DND-41 (cell line): ENCODE results near the gene CERS6.

Experiments
- ATAC-seq: fragments of 200-7000 bp; cut with Tn5 transposase; 3 replicates; pipeline ENCODE4 v1.9.1; 2021; ENCODE audit warnings: low read depth; ENCODE audit not compliant: insufficient read depth
- DNase-seq: peaks from one replicate; pipeline ENCODE4 v3.0.0-alpha.2; 2020
- H2AFZ ChIP-seq: 2 replicates; pipeline ENCODE4 v1.6.0; 2012; ENCODE audit warnings: low read depth, low read length
- H3K27ac ChIP-seq: 2 replicates; pipeline ENCODE4 v1.5.1; 2012; ENCODE audit warnings: low read length, inconsistent platforms
- H3K27me3 ChIP-seq: fragments of 200-600 bp; sonication (generic); 2 replicates; pipeline ENCODE4 v1.6.0; 2012; ENCODE audit warnings: low read length, mild to moderate bottlenecking, inconsistent platforms; ENCODE audit not compliant: insufficient read depth, poor library complexity
- H3K36me3 ChIP-seq: 2 replicates; pipeline ENCODE4 v1.5.1; 2012; ENCODE audit warnings: low read length, inconsistent platforms; ENCODE audit not compliant: insufficient read depth
- H3K4me1 ChIP-seq: 2 replicates; pipeline ENCODE4 v1.5.1; 2012; ENCODE audit warnings: mild to moderate bottlenecking, low read length; ENCODE audit not compliant: insufficient read depth
- H3K4me2 ChIP-seq: 2 replicates; pipeline ENCODE4 v1.6.0; 2012; ENCODE audit warnings: mild to moderate bottlenecking, moderate library complexity, low read length, inconsistent platforms; ENCODE audit not compliant: insufficient read depth
- H3K4me3 ChIP-seq, 2 experiments: fragments of 200-600 bp in 1 of 2; shearing (Covaris generic) in 1 of 2; 2 replicates each; pipeline ENCODE4 v1.5.1; 2012 to 2016; ENCODE audit warnings: inconsistent platforms in 2 of 2, low read length in 2 of 2, mild to moderate bottlenecking in 2 of 2, low read depth in 1 of 2, moderate library complexity in 1 of 2
- H3K79me2 ChIP-seq: 2 replicates; pipeline ENCODE4 v1.6.0; 2012; ENCODE audit warnings: low read length, inconsistent platforms; ENCODE audit not compliant: insufficient read depth
- H3K9ac ChIP-seq: 2 replicates; pipeline ENCODE4 v1.6.0; 2012; ENCODE audit warnings: low read depth, mild to moderate bottlenecking, inconsistent platforms, low read length, moderate library complexity
- H3K9me3 ChIP-seq: 2 replicates; pipeline ENCODE4 v1.5.1; 2012; ENCODE audit warnings: low read length, moderate library complexity, mild to moderate bottlenecking, inconsistent platforms; ENCODE audit not compliant: insufficient read depth, severe bottlenecking
- H4K20me1 ChIP-seq: 2 replicates; pipeline ENCODE4 v1.6.0; 2012; ENCODE audit warnings: low read length; ENCODE audit not compliant: insufficient read depth
- EZH2 ChIP-seq: IDR thresholded peaks from 3 replicates; pipeline ENCODE4 v1.6.1; 2012; ENCODE audit warnings: borderline replicate concordance, low read depth, mild to moderate bottlenecking, moderate library complexity, low read length, inconsistent platforms; ENCODE audit not compliant: severe bottlenecking
- TF ChIP-seq, protein P1 (sequence below): IDR thresholded peaks from 2 replicates; pipeline ENCODE4 v1.5.1; 2012; ENCODE audit warnings: borderline replicate concordance, low read length, moderate library complexity, mild to moderate bottlenecking; ENCODE audit not compliant: poor library complexity, severe bottlenecking; ENCODE audit errors: extremely low read depth

The CERS6 gene

DNA sequence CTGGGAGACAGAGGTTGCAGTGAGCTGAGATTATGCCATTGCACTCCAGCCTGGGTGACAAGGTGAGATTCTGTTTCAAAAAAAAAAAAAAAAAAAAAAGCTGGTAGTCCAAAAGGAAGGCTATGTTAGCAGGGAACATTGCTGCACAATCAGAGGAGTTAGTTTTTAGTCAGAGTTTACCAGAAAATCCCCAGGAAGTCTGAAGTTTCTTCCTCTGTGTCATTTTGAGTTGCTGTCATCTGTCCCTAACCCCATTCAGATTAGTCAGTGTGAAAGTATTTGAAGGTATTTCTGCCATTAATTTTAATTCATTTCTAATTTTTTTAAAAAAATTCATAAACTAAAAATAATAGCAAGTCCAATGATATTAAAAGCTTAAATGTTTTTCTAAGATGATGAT, 33.5 kb upstream of the CERS6 start:
- no peak overlapping the region for H2AFZ ChIP-seq
- no peaks in the 10 kb centered on the region for H3K27me3 ChIP-seq
- H3K9me3 ChIP-seq: no peaks in the 10 kb centered on the region
- H3K79me2 ChIP-seq: no peaks in the 10 kb centered on the region
- no peak overlapping the region for H3K27ac ChIP-seq
- H4K20me1 ChIP-seq: no peaks in the 10 kb centered on the region
- H3K4me1 ChIP-seq: no peaks in the 10 kb centered on the region
- no peaks in the 10 kb centered on the region for H3K36me3 ChIP-seq
- TF ChIP-seq, protein P1, sequence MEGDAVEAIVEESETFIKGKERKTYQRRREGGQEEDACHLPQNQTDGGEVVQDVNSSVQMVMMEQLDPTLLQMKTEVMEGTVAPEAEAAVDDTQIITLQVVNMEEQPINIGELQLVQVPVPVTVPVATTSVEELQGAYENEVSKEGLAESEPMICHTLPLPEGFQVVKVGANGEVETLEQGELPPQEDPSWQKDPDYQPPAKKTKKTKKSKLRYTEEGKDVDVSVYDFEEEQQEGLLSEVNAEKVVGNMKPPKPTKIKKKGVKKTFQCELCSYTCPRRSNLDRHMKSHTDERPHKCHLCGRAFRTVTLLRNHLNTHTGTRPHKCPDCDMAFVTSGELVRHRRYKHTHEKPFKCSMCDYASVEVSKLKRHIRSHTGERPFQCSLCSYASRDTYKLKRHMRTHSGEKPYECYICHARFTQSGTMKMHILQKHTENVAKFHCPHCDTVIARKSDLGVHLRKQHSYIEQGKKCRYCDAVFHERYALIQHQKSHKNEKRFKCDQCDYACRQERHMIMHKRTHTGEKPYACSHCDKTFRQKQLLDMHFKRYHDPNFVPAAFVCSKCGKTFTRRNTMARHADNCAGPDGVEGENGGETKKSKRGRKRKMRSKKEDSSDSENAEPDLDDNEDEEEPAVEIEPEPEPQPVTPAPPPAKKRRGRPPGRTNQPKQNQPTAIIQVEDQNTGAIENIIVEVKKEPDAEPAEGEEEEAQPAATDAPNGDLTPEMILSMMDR: no peak
- no peak for TF ChIP-seq EZH2
- no peak overlapping the region for H3K4me3 ChIP-seq
- ATAC-seq (no peak), DNase-seq (no peak)
- no peak overlapping the region for H3K4me2 ChIP-seq
- no peak overlapping the region for H3K9ac ChIP-seq

DNA sequence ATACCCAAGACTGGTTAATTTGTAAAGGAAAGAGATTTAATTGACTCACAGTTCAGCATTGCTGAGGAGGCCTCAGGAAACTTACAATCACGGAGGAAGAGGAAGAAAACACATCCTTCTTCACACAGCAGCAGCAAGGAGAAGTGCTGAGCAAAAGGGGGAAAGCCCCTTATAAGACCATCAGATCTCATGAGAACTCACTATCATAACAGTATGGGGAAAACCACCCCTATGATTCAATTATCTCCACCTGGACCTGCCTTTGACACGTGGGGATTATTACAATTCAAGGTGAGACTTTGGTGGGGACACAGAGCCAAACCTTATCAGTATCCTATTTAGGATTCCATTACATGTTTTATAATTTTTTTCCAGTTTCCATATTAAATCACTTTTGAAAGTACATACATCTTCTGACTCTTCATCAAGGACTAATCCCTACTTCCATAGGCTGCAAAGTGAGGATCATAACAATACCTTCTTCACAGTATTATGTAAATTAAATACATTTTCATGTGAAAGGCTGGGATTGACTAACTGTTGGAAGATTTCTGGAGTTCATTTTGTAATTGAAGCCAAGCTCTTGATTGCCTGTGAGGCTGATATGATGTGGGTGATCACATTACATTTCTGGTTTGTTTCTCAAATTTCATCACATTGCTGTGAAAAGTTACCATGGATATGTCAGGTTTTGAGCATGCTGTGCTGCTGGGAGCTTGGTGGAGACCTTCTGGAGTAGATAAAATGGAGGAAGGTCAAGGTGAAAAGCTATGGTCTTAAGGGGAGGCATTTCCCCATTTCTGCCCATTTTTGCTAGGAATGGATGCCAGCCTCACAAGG, 31.7 kb upstream of the CERS6 start:
- no peak for DNase-seq
- TF ChIP-seq, protein P1: no peak
- no peak for TF ChIP-seq EZH2
- no peak overlapping the region for H3K4me2 ChIP-seq
- H2AFZ ChIP-seq: no peak overlapping the region
- no peaks in the 10 kb centered on the region for H4K20me1 ChIP-seq
- H3K79me2 ChIP-seq: no peaks in the 10 kb centered on the region
- H3K9me3 ChIP-seq: no peaks in the 10 kb centered on the region
- no peak overlapping the region for H3K9ac ChIP-seq
- no peaks in the 10 kb centered on the region for H3K27me3 ChIP-seq
- ATAC-seq: no peak
- no peaks in the 10 kb centered on the region for H3K4me1 ChIP-seq
- H3K36me3 ChIP-seq: no peaks in the 10 kb centered on the region
- H3K27ac ChIP-seq: no peak overlapping the region
- H3K4me3 ChIP-seq: no peak overlapping the region

DNA sequence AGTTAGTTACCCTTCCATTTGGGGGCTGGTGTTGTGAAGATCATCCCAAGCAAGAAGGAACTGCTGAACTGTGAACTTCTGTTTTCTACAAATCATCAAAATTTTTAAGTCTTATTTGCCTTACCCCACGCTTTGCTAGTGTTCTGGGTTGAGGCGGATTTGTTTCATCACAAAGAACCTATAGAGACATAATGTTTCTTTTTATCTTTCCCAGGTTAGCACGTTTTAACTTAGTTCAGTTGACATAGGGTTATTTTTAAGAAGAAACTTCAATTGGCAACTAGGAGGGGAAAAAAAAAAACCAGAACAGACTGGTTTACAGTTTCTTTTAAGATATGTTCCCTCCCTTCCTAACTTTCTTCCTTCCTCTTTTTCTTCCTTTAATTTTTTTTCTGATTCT, 31.1 kb upstream of the CERS6 start:
- ATAC-seq (no peak), DNase-seq (no peak)
- Histone ChIP-seq H3K79me2 (no peaks in the 10 kb centered on the region), H3K4me1 (no peaks in the 10 kb centered on the region), H3K4me3 (no peak overlapping the region), H3K27me3 (no peaks in the 10 kb centered on the region), H3K4me2 (no peak overlapping the region), H3K27ac (no peak overlapping the region), H4K20me1 (no peaks in the 10 kb centered on the region), H2AFZ (no peak overlapping the region), H3K36me3 (no peaks in the 10 kb centered on the region), H3K9ac (no peak overlapping the region), H3K9me3 (no peaks in the 10 kb centered on the region)
- TF ChIP-seq EZH2: no peak

DNA sequence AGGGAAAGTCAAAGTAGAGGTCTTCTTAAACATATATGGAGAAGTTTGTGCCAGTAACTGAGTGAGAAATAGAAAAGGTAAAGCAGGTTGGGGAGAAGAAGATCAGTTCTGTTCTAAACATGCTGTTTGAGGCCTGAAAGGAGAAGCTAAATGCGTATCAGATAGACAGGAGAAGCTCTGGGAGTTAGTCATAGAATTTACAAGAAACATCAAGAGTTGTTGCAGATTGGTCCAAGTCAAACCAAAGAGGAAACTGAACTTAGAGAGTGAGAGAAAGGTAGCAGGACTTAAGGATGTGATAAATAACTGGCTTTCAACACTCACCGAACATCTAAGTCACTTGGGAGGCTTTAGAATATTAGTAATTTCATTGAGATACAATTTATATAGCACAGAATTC, 29.2 kb upstream of the CERS6 start:
- Histone ChIP-seq H3K4me1 (no peaks in the 10 kb centered on the region), H3K27me3 (no peaks in the 10 kb centered on the region), H4K20me1 (no peaks in the 10 kb centered on the region), H3K27ac (no peak overlapping the region), H3K9me3 (no peaks in the 10 kb centered on the region), H3K9ac (no peak overlapping the region), H3K4me3 (no peak overlapping the region), H3K4me2 (no peak overlapping the region), H3K79me2 (no peaks in the 10 kb centered on the region), H3K36me3 (no peaks in the 10 kb centered on the region), H2AFZ (no peak overlapping the region)
- TF ChIP-seq EZH2: no peak
- TF ChIP-seq, protein P1: no peak
- DNase-seq (no peak), ATAC-seq (no peak)
